Measurements from ENCODE around the gene COL5A3. TPM values are rescaled to one million over a fixed set of nuclear protein-coding genes. Genes with fewer than 3 reads are reported as not detected.

Gene COL5A3
- total and polyA plus RNA-seq, 4 donors = 0.14 to 4.9 (median 0.76) TPM

DNA sequence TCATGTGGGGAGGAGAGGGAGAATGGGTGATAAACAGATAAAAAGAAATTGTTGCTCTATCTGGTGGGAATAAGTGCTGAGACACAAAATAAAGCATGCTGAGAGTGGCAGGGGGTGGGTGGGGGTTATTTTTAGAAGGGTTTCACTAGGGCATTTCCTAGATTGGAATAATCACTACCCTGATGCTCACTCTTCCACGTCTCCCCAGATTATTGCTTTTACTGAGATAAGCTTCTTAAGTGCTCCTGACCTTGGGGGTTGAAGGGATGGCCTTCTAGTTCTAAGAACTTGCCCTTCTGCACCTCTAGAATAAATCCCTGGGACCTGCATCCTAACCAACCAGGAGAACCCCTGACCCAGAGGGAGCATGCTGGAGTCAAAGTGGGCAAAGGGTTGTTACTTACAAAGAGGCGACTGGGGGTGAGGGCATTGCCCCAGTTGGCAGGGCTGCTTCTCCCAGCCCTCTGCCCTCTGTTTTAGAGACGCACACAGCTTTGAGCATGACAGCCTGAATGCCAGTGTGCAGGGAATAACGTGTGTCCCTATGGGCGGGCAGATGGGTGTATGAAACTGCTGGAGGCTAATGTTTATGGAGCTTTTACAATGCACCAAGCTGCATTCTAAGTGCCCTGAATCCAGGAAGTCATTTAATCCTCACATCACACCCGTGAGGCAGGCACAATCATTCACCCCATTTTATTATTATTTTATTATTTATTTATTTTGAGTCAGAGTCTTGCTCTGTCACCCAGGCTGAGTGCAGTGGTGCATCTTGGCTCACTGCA, 3.7 kb upstream of the COL5A3 start:
- DNase-seq (ENCODE audit: low spot score) = no peak
- 33% methylated on average over 6 of the region's 6 CpGs for WGBS
- Histone ChIP-seq H3K4me3 (ENCODE audit: low read depth in 1 of 3, low read length in 3 of 3) (no peak overlapping the region), H3K27ac (ENCODE audit: low read depth in 1 of 2, low read length in 2 of 2) (no peak overlapping the region), H3K9ac (ENCODE audit: low read depth in 1 of 2, low read length in 2 of 2) (no peak overlapping the region), H3K27me3 (ENCODE audit: control insufficient read depth in 4 of 4, insufficient read depth in 4 of 4, low read length in 3 of 4) (peaks cover 0 to 4% (median 0%) of the 10 kb centered on the region in 4 donors), H3K9me3 (ENCODE audit: control insufficient read depth in 4 of 4, low read length in 3 of 4) (no peaks in the 10 kb centered on the region), H3K4me1 (ENCODE audit: control insufficient read depth in 4 of 4, insufficient read depth in 4 of 4, low read length in 3 of 4) (peaks cover 9 to 15% (median 11%) of the 10 kb centered on the region in 4 donors), H3K36me3 (ENCODE audit: control insufficient read depth in 4 of 4, insufficient read depth in 3 of 4, low read depth in 1 of 4, low read length in 3 of 4) (no peaks in the 10 kb centered on the region)
- TF ChIP-seq HNF4A (conservative IDR thresholded peaks at IDR 0.05) (no peak), RXRA (IDR thresholded peaks at IDR 0.05) (peak in 1 of 2 donors; percentile 17)

DNA sequence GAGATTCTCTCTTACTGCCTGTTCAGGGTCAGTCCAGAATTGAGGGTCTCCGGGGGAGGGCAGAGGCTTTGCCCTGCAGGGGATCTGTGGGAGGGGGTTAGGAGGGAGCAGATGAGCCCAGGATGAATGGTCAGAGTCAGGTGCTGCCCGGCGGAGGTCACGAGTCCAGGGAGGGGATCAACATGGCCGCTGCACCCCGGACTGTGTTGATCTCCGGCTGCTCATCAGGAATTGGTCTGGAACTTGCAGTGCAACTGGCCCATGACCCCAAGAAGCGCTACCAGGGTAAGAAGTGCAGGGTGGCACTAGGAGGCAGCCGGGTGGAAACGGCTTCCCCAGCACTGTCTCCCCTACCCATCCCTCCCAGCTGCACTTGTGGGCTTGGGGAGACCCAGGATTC, 3.0 kb upstream of the COL5A3 start, which contains the start of gene RDH8:
Gene RDH8 (plus strand): TSS at position 168 of the 400 bp plus-strand sequence. CDS start 15 bp downstream, at position 183.
- Histone ChIP-seq H3K9ac (ENCODE audit: low read depth in 1 of 2, low read length in 2 of 2) (no peak within 1 kb of the TSS), H3K27me3 (ENCODE audit: control insufficient read depth in 4 of 4, insufficient read depth in 4 of 4, low read length in 3 of 4) (peaks cover 0 to 4% (median 0%) of the 10 kb centered on the region in 4 donors), H3K36me3 (ENCODE audit: control insufficient read depth in 4 of 4, insufficient read depth in 3 of 4, low read depth in 1 of 4, low read length in 3 of 4) (no peaks in the 10 kb centered on the region), H3K9me3 (ENCODE audit: control insufficient read depth in 4 of 4, low read length in 3 of 4) (no peaks in the 10 kb centered on the region), H3K27ac (ENCODE audit: low read depth in 1 of 2, low read length in 2 of 2) (no peak within 1 kb of the TSS), H3K4me3 (ENCODE audit: low read depth in 1 of 3, low read length in 3 of 3) (no peak within 1 kb of the TSS), H3K4me1 (ENCODE audit: control insufficient read depth in 4 of 4, insufficient read depth in 4 of 4, low read length in 3 of 4) (peaks cover 9 to 15% (median 11%) of the 10 kb centered on the region in 4 donors)
- 67% methylated on average over 10 of the region's 10 CpGs for WGBS
- no peak for DNase-seq (ENCODE audit: low spot score)
- no peak for TF ChIP-seq EGR1 (IDR thresholded peaks at IDR 0.05; ENCODE audit: low read depth in 2 of 2)
- no peak for TF ChIP-seq HNF4A (conservative IDR thresholded peaks at IDR 0.05)
- TF ChIP-seq HNF4G (IDR thresholded peaks at IDR 0.05) = no peak
- no peak for TF ChIP-seq SP1 (IDR thresholded peaks at IDR 0.05)
- TF ChIP-seq YY1 (IDR thresholded peaks at IDR 0.05) = no peak
- TF ChIP-seq, protein P1, sequence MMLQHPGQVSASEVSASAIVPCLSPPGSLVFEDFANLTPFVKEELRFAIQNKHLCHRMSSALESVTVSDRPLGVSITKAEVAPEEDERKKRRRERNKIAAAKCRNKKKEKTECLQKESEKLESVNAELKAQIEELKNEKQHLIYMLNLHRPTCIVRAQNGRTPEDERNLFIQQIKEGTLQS (IDR thresholded peaks at IDR 0.05) = no peak
- TF ChIP-seq NR2F2 (IDR thresholded peaks at IDR 0.05) = no peak
- TF ChIP-seq, protein P2, sequence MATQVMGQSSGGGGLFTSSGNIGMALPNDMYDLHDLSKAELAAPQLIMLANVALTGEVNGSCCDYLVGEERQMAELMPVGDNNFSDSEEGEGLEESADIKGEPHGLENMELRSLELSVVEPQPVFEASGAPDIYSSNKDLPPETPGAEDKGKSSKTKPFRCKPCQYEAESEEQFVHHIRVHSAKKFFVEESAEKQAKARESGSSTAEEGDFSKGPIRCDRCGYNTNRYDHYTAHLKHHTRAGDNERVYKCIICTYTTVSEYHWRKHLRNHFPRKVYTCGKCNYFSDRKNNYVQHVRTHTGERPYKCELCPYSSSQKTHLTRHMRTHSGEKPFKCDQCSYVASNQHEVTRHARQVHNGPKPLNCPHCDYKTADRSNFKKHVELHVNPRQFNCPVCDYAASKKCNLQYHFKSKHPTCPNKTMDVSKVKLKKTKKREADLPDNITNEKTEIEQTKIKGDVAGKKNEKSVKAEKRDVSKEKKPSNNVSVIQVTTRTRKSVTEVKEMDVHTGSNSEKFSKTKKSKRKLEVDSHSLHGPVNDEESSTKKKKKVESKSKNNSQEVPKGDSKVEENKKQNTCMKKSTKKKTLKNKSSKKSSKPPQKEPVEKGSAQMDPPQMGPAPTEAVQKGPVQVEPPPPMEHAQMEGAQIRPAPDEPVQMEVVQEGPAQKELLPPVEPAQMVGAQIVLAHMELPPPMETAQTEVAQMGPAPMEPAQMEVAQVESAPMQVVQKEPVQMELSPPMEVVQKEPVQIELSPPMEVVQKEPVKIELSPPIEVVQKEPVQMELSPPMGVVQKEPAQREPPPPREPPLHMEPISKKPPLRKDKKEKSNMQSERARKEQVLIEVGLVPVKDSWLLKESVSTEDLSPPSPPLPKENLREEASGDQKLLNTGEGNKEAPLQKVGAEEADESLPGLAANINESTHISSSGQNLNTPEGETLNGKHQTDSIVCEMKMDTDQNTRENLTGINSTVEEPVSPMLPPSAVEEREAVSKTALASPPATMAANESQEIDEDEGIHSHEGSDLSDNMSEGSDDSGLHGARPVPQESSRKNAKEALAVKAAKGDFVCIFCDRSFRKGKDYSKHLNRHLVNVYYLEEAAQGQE (IDR thresholded peaks at IDR 0.05) = no peak
- TF ChIP-seq GABPA (IDR thresholded peaks at IDR 0.05 in 1 of 2, conservative IDR thresholded peaks at IDR 0.05 in 1 of 2) = no peak
- TF ChIP-seq, protein P3, sequence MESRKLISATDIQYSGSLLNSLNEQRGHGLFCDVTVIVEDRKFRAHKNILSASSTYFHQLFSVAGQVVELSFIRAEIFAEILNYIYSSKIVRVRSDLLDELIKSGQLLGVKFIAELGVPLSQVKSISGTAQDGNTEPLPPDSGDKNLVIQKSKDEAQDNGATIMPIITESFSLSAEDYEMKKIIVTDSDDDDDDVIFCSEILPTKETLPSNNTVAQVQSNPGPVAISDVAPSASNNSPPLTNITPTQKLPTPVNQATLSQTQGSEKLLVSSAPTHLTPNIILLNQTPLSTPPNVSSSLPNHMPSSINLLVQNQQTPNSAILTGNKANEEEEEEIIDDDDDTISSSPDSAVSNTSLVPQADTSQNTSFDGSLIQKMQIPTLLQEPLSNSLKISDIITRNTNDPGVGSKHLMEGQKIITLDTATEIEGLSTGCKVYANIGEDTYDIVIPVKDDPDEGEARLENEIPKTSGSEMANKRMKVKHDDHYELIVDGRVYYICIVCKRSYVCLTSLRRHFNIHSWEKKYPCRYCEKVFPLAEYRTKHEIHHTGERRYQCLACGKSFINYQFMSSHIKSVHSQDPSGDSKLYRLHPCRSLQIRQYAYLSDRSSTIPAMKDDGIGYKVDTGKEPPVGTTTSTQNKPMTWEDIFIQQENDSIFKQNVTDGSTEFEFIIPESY (IDR thresholded peaks at IDR 0.05) = no peak
- no peak for TF ChIP-seq TAF1 (conservative IDR thresholded peaks at IDR 0.05)
- TF ChIP-seq RXRA (IDR thresholded peaks at IDR 0.05) = no peak
- TF ChIP-seq FOXA1 (IDR thresholded peaks at IDR 0.05) = no peak
